Hepatocyte (in vitro differentiated cells): Measurements from ENCODE around the gene S100A3.

Experiments
- EZH2 ChIP-seq: fragments of 200-600 bp; sonication (generic); IDR thresholded peaks from 2 replicates; pipeline ENCODE4 v1.6.1; 2016; ENCODE audit warnings: antibody characterized with exemption, mild to moderate bottlenecking, borderline replicate concordance
- EZH2phosphoT487 ChIP-seq: fragments of 200-600 bp; sonication (generic); IDR thresholded peaks from one replicate; pipeline ENCODE4 v1.6.1; 2018; ENCODE audit warnings: antibody characterized with exemption, mild to moderate bottlenecking, low read depth, moderate library complexity; ENCODE audit not compliant: unreplicated experiment, severe bottlenecking
- TF ChIP-seq, protein P1 (sequence below): fragments of 200-600 bp; sonication (generic); IDR thresholded peaks from 2 replicates; pipeline ENCODE4 v1.5.1; 2016; ENCODE audit warnings: antibody characterized with exemption, mild to moderate bottlenecking; ENCODE audit not compliant: poor library complexity

DNA sequence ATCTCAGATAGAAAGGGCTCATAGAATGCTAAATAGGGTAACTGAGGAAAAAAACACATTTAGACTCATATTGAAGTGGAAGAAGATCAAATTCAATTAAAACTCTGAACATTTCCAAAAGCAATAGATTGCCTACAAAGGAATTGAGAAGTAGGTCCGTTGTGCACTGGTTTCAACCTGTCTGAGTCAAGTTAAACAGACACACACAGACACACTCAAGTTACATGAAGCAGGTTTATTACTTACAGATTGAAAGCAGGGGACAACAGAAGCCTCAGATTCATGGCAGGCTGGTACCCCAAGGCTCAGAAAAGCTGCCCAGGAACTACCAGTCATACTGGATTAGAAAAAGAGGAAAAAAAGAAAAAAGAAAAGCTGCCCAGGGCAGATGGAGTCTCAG lies 37.3 kb upstream of the S100A3 start:
- TF ChIP-seq, protein P1, sequence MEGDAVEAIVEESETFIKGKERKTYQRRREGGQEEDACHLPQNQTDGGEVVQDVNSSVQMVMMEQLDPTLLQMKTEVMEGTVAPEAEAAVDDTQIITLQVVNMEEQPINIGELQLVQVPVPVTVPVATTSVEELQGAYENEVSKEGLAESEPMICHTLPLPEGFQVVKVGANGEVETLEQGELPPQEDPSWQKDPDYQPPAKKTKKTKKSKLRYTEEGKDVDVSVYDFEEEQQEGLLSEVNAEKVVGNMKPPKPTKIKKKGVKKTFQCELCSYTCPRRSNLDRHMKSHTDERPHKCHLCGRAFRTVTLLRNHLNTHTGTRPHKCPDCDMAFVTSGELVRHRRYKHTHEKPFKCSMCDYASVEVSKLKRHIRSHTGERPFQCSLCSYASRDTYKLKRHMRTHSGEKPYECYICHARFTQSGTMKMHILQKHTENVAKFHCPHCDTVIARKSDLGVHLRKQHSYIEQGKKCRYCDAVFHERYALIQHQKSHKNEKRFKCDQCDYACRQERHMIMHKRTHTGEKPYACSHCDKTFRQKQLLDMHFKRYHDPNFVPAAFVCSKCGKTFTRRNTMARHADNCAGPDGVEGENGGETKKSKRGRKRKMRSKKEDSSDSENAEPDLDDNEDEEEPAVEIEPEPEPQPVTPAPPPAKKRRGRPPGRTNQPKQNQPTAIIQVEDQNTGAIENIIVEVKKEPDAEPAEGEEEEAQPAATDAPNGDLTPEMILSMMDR: no peak
- no peak for TF ChIP-seq EZH2
- no peak for TF ChIP-seq EZH2phosphoT487
